Measurements from ENCODE around the gene MAFF.
"Not testable (repeated sequence)": the region's sequence is repeated elsewhere in the genome, so short reads cannot be mapped to it uniquely, and the experiment has no call there.

The MAFF gene

DNA sequence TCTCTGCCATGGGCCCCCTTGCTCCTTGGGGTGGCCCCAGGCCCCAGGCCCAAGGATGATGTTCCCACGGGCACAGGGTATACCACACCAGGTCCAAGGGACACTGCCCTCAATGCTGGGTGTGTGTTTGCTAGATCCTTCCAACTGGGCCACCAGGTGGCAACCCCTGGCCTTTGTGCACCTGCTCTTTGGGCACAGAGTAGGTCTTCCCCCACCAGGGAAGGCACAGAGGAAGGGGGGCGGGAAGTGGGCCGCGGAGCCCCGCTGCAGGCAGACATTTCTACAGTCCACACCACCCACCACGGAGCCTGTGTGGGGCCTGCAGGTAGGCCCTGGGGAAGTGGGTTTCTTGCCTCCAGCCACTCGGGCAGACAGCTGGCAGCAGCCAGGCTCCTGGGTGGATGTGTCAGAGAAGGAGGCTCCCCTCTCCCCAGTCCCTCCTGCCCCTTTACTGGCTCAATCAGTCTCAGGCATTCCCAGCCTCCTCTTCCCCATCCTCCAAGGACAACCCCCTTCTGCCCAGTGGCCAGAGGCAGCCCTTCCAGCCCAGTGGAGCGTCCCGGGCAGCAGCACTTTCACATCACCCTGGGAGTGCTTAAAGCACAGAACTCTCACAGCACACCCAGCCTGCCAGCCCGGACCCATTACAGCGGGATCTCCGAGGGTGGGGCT, 21.6 kb downstream of the MAFF start:
- no peak for DNase-seq (ENCODE audit: low read depth in 2 of 2)

DNA sequence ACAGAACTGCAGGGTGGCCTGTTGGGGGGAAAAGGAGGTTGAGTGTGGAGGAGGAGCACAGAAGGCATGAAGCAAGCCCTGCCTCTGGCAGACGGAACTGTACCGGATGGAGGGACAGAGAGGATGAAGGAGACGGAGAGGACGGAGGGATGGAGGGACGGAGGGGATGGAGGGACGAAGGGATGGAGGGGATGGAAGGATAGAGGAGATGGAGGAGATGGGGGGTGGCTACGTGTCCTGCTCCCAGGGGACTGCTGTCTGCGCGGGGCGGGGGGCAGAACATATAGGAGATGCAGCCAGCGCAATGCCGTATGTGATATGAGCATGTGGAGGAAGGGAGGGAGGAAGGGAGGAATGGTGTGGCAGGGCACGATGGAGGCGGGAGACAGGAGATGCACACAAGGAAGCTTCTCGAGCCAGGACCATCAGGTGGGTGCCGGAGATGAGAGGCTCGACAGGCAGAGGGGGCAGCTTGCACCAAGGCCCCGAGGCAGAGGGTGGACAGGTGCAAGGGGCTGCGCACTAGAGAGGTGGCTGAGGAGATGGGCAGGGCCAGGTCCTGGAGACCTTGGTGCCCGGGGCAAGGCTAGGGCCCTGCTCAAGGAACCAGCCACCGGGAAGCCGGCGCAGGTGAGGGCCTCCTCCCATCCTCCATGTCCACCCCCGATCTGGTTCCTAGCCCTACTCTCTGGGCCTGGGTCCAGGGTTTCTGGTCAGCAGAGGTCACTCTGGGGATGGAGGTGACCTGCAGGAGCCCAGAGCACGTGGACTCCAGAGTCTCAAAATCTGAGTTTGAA, 25.3 kb downstream of the MAFF start:
- no peak for DNase-seq (ENCODE audit: low read depth in 2 of 2)

DNA sequence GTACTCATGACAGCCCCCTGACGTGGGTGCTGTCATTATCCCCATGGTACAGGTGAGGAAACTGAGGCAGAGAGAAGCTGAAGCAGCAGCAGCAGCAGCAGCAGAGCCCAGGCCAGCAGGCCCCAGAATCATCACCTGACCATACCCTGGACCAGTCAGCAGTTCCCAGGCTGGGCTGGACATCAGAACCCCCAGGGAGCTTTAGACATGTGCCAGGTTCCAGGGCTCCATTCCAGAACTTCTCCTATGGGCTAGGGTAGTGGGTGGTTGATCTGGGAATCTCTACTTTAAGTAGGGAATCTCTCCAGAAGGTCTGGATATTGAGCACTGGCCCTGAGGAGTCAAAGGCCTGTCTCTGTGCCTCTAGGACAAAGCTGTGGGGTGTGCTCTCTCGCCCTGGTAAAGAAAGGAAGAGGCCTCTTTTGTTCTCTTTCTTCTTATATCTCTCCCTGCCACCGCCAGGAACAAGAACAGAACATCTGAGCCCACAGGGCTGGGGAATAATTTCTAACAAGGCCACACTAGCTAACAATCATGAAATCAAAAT, 26.6 kb downstream of the MAFF start:
- DNase-seq (ENCODE audit: low read depth in 2 of 2): no peak

DNA sequence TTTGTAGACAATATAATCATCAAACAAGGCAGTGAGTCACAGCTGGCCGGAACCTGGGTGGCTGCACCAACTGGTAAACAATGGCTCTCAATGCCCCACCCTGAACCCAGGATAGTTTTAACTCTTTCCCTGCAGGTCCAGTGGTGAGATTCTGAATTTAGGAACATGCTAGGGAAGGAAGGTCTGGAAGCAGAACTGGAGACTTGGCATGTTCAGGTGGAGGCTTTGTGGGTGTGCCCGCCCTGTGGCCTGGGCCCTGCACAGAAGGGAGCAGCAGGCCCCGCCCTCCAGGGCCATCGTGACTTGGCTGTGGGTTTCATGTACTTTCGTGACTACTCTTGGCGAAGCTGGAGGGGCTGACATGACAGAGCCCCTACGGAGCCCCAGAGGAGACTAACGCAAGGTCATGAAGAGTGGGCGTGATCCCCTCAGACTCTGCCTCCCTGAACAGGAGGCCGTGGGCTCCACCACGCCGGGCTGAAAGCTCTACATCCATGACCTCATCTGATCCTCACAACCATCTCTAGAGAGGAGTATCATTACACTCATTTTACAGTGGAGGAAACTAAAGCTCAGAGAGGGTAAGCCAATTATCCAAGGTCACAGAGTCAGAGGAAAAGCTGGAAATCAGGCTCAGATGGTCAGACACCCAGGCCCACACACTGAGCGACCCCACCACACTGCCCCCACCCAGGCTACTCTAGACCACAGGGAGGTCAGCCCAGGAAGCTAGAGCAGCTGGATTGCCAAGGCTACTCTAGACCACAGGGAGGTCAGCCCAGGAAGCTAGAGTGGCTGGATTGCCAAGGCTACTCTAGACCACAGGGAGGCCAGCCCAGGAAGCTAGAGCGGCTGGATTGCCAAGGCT, 27.3 kb downstream of the MAFF start:
- DNase-seq (ENCODE audit: low read depth in 2 of 2): no peak

DNA sequence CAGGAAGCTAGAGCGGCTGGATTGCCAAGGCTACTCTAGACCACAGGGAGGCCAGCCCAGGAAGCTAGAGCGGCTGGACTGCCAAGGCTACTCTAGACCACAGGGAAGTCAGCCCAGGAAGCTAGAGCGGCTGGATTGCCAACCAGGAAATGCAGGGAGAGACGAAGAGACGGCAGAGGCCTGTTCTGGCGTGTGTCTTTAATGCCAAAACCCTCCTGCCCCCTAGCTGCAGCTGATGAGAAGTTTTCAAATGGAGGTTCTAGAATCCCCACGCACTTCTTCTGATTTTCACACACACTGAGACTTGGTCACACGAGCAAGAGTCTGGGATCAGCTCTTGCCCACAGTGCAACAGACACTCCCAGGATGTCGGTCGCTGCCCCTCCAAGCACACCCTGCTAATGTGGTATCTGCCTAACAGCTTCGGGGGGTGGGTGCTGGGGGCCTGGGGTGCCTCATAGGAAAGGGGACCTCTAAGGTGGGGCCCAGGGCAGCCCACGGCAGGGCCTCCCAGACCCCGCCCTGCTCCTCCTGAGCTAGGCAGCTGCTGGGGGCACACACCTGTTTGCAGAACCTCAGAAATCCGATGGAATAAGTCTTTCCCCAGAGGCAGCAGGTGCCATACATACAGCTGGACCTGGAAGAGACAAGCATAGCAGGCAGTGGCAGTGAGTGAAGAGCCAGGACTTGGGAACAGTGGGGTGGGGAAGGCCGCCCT, 28.5 kb downstream of the MAFF start:
- peak in 1 of 2 experiments; percentile 36 for DNase-seq (ENCODE audit: low read depth in 2 of 2)

DNA sequence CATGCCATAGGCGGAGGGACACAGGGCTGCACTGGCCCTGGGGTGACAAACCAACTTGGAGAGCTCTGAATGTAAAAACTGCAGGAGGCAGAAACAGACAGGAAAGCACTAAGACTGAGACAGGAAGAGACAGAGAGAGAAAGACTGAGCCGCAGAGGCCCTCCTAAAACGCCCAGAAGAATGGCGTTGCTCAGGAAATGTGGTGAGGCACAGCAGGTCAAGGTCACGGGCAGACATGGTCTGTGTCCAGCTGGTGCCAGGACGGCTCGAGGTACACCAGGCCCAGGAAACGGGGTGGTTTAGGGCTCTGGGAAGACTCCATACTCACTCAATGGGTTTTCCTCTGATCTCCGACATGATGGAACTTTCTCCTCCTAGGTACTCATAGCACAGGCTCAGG, 29.1 kb downstream of the MAFF start:
- DNase-seq (ENCODE audit: low read depth in 2 of 2): no peak

DNA sequence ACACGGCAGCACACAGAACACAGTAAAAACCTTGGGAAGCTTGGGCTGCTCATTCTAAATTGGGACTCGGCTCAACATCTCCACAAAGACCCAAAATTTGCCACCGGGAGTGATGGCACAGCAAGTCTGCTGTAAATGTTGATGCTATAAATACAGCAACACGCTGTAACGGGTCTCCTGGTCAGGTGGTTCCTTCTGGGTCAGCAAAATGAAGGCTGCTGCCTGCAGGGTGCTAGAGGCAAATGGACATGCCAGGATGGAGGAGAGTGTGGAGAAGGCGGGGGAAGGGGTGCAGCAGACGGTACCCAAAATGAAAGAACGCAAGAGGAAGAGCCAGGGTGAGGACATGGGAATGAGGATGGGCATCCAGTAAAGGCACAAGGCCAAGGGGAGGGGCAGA, 30.4 kb downstream of the MAFF start:
- no peak for DNase-seq (ENCODE audit: low read depth in 2 of 2)

DNA sequence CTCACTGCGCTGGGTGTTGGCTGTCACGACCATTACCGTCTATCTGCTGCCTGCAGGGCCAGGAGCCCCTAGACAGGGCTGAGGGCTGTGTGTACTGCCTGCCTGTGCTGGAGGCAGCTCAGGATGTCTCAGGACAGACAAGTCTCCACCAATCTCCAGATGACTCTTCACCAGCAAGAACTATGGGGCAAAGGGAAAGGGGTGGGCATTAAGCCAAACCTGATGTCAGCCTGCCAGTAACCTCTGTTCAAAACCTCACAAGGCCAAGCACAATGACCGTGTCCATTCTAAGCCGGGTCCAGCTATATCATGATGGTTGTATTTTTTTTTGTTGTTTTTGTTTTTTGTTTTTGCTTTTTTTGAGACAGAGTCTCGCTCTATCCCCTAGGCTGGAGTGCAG, 31.6 kb downstream of the MAFF start:
- no peak for DNase-seq (ENCODE audit: low read depth in 2 of 2)

DNA sequence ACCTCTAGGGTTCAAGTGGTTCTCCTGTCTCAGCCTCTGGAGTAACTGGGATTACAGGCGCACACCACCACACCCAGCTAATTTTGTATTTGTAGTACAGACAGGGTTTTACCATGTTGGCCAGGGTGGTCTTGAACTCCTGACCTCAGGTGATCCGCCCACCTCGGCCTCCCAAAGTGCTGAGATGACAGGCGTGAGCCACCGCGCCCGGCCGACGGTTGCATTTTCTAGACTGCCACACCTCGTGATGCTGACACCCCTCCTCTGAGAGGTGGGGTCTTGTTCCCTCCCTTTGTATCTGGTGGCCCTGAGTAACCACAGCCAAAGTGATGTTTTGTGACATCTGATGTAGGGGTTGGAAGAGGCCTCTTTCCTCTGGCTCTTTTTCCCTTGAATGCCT, 32.1 kb downstream of the MAFF start:
- not testable (repeated sequence) for DNase-seq (ENCODE audit: low read depth in 2 of 2)

DNA sequence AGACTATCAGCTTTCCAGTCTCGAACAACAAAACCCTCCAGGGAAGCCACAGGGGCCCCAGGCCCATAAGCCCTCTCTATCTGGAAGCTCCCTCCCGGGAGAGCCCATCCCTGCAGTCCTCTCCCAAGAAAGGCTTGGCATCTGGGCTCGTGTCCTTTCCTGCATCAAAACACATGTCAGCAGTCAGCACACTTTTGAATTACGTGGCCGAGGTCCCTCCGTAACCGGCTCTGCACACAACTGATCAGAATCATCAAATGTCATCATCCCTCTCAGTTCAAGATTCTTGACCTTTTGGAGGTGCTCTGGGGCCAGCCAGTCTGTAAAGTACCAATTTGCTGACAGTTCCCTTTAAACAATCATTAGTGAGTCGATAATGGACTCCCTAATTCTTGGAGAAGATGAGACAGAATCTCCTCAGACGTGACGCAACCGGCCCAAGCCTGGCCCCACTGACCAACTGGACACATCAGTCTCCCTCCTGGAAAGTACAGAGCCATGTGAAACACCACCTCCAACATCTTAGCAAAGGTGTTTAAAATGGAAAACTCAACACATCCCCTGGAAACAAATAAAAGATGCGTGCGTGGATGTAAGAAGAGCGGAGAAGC, 33.6 kb downstream of the MAFF start:
- DNase-seq (ENCODE audit: low read depth in 2 of 2): no peak

DNA sequence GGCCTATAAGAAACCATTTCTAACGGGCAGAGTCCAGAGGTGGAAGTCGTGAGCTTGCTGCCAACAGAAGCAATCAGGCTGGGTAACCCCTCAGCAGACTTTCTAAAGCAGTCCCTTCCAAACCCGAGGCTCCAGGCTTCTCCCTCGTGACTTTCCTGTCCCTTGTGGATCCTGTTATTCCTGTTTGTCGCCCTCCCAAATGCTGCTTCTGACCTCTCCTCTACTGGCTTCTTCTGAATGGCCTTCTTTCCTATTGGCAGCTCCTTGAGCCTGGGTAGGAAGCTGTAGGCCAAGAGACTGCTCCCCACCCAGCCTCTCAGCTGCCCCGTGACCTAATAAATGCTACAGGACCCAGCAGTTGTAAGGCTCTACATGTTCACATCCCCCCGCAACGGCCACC, 35.0 kb downstream of the MAFF start:
- DNase-seq (ENCODE audit: low read depth in 2 of 2): no peak

DNA sequence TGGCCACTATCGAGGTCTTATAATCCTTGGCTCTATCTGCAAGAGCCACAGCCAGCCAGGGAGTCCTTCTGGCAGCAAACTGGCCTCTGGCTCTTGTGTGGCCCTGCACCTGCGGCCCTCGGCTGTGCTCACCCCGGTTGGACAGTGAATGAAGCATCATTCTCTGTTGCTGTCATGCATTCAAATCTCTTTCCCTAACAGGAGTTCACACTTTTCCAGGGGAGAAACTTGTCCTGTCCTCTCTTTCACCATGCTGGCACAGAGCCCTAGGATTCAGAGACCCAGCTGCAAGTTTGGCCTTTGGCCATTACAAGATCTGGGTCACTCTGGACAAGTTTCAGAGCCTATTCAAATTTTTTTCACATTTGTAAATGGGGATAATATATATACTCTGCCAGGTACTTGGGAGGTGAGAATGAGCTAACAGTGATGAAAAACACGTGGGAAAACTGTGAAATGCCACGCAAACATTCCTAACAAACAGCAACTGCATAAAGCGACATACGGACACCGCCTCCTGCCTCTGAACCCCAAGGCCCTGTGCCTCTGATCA, 36.8 kb downstream of the MAFF start:
- no peak for DNase-seq (ENCODE audit: low read depth in 2 of 2)

DNA sequence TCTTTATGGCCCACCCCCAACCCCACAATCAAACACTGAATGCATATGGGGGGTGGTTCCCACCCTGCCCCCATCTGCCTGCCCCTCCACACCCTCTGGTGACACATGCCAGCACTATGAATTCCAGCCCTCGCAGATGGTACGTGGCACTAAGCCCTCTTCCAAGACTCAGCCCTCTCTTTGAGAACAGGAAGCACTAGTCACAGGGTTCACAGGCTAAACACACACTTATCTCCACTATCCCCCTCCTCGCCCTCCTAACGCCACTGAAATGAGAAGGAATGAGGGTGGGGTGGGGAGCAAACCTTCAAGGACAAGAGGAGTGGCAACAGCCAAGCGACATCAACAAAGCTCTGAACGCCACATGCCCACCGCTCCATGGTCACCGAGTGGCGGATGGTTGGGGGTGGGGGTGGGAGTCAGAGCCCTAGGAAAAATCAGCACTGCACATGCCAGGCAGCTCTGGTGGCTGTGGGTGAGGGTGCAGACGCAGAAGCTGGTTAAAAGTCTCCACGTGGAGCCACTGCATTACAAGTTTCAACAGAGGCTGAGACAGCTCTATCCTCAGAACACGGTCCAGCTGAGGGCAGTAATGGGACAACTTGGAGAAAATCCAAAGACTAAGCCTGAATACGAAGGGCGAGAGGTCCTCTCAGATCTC, 37.4 kb downstream of the MAFF start:
- peak; percentile 76 to 80 for DNase-seq (ENCODE audit: low read depth in 2 of 2)

DNA sequence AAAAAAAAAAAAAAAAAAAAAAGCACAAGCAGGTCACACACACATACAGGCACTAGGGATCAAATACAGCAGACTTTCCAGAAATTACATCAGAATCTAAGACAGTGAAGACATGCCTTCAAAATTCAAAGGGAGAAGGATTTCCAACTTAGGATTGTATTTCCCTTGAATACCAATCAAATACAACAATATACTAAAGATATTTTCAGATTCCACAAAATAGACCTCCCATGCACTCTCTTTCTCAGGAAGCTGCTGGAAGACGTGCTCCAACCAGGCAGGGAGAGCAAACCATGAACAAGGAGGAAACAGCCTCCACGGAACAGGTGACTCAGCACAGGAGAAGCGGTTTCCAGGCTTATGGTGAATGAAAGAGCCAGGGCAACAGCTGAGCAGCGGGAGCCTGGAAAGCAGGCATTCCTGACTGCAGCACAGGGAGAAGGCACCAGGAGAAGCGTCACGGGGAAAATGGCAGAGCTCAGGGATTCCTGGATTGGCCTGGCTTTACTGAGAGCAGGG, 39.0 kb downstream of the MAFF start:
- peak; percentile 71 to 72 for DNase-seq (ENCODE audit: low read depth in 2 of 2)

DNA sequence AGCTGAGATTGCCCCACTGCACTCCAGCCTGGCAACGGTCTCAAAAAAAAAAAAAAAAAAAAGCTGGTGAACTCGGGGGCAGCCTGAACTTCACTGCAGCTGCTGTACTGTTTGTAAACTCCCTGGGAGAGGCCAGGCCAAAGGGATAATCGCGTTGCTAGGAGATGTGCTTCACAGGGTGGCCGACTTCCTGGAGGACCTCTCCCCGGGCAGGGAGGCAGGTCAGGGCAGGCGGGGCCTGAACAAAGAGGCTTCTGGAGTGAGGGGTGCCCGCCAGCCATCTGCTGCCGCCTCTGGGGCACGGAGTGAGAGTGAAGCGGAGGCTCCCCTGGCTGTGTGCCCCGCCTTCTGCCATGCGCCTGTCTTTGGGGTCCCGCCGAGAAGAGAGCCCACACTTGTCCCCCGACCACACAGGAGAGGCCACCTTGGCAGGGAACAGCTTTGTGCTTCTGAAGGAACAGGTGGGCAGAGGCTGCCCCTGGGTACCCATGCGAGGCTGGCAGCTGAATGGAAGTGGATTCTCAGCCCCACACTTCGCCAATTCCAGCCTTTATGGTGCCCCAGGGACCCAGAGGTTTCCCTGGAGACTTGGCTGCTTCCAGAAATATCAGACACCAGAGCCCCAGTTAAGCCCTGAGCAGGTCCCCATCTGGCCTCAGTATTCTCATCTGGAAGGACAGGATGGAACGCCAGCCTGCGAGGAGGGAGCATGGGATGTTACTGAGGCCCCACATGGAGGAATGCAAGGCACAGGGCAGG, 41.4 kb downstream of the MAFF start:
- no peak for DNase-seq (ENCODE audit: low read depth in 2 of 2)

DNA sequence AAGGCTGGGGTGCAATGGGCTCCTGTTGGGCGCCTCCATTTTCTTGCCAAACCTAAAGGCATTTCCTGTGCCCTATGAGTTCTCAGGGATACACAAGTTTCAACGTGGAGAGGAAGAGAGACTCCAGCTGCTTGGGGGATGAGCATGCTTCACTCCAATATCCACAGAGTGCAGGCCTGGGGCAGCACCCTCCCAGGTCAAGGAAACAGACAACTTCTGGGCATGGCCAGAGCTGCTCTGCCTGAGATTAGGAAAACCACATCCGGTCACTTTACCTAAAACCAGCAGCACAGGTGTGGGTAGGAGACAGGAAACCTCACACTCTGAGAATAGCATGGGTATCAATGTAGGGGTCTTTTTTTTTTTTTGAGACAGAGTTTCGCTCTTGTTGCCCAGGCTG, 42.3 kb downstream of the MAFF start:
- DNase-seq (ENCODE audit: low read depth in 2 of 2): no peak

DNA sequence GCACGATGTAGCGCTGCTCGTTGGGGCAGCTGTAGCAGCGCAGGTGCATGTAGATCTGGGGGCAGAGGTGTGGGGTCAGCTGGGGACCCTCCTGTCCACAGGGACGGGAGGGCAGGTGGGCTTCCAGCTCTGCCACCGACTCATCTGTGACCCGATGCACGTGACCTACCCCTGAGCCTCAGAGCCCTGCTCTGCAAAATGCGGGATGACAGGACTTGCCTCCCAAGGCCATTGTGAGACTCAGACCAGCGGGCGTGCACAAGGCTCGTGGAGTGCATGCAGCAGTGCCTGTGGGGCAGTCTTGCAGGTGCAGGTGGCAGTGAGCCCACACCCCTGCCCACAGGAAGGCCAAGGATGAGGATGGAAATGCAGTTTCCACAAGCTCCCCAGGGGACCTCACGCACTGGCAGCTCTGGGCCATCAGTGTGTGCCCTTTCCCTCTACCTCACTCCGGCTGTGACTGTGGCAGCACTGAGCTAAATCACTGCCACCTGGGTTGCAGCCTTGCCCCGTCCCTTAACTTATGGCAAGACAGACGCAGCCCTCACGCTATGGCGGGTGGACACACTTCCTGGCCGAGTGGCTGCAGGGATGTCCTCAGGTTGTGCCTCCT, 44.4 kb downstream of the MAFF start:
- DNase-seq (ENCODE audit: low read depth in 2 of 2): no peak

DNA sequence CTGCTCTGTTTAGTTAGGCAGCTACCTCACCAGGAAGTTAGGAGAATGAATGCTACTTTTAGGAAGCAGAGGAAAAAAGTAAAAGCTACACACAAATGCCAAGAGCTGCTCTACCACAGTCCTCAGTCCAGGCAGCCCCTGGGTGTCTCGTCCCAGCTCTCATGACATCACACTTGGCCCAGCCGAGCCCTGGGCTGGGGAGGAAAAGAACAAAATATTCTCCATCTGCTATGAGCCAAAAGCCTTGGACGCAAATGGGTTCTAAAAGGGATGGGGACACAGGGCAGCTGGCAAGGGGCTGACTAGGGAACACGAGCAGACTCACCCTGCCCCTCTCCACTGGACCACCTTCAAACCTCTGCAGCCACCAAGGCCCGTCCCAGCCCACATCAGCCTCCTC, 44.9 kb downstream of the MAFF start:
- no peak for DNase-seq (ENCODE audit: low read depth in 2 of 2)

DNA sequence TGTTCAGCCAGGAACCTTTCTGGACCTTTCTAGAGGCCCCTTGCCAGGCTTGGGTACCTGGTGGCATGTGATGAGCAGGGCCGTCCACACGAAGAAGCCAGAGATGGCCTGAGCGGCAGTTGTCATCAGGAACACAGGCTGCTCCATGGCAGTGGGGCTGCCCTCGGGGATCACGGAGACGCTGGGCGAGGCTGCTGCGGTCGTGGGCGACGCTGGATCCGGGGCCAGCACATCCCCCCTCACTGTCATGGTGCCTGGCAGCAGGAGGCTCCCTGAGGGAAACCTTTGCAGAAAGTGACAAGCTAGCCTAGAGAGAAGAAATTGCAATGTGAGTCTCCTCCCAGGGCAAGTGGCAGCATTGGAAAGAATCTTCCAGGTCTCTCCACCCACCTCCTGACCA, 45.9 kb downstream of the MAFF start:
- no peak for DNase-seq (ENCODE audit: low read depth in 2 of 2)

All from fibroblast of skin of left quadriceps (primary cell).